ENCODE data around the gene HSPG2.

DNA sequence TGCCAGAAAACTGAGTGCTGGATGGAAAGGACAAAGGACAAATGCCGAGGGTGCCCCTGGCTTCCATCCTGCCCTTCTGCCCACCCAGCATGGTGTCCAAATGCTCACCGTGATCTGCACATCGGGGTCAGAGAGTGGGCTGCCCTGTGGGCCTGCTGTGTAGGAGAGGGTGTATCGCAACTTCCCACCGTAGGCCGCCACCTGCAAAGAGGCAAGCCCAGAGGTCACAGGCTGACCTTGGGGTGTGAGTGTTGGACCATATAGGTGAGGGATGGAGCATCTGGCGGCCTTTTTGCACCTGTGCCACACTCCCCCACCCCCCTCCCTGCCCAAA lies 71.5 kb downstream of the HSPG2 start:
- no peak for TF ChIP-seq POLR2A (IDR thresholded peaks at IDR 0.05)
- no peak for TF ChIP-seq CTCF (IDR thresholded peaks at IDR 0.05 in 8 of 11, conservative IDR thresholded peaks at IDR 0.05 in 3 of 11)
- TF ChIP-seq POLR2AphosphoS5 (IDR thresholded peaks at IDR 0.05): peak in 2 of 3 donors; percentile 17 to 40

Data from spleen (tissue), 7 donors.